B cell (primary cell): ENCODE results near the gene HPS1. TPM values are rescaled to one million over a fixed set of nuclear protein-coding genes. Genes with fewer than 3 reads are reported as not detected.

ENCODE experiments used
- ATAC-seq: fragments of 200-7000 bp; cut with Tn5 transposase; one replicate; pipeline ENCODE4 v1.10.0; 2021; ENCODE audit warnings: low read depth, mild to moderate bottlenecking, moderate number of reproducible peaks, moderate library complexity
- CTCF ChIA-PET: fragments of 350-600 bp; sonication (Branson Sonifier 250); formaldehyde crosslinking; loops from one replicate; lab custom pipeline; 2021; ENCODE audit warnings: antibody characterized with exemption, inconsistent platforms; lab: Charles Lee
- POLR2A ChIA-PET: fragments of 350-600 bp; sonication (Branson Sonifier 250); formaldehyde crosslinking; loops from one replicate; lab custom pipeline; 2021; ENCODE audit warnings: antibody characterized with exemption; lab: Charles Lee
- DNase-seq: peaks from one replicate; pipeline ENCODE4 v3.0.0; 2013
- H2AFZ ChIP-seq: 2 replicates; pipeline ENCODE4 v1.6.1; 2012; ENCODE audit warnings: mild to moderate bottlenecking, low read depth, low read length; ENCODE audit not compliant: insufficient read depth, poor library complexity, severe bottlenecking
- H3K27ac ChIP-seq, 2 donors: 1 replicate in 1 of 2; 2 replicates in 1 of 2; pipeline ENCODE4 v1.5.1; 2012 to 2013; ENCODE audit warnings: low read length in 2 of 2, mild to moderate bottlenecking in 2 of 2, moderate library complexity in 1 of 2
- H3K27me3 ChIP-seq, 4 experiments: fragments of 200-600 bp in 1 of 4; sonication (generic) in 1 of 4; replicated peaks in 1 of 4; 1 replicate in 2 of 4; 2 replicates in 2 of 4; pipeline versions ENCODE4 v1.6.1 to v1.7.0; 2013 to 2016; ENCODE audit warnings: low read length in 3 of 4, mild to moderate bottlenecking in 2 of 4, mixed read lengths in 1 of 4, moderate library complexity in 1 of 4; ENCODE audit not compliant: insufficient read depth in 4 of 4, control insufficient read depth in 3 of 4; ENCODE audit errors: control extremely low read depth in 1 of 4
- H3K36me3 ChIP-seq, 2 experiments: replicated peaks in 1 of 2; 1 replicate in 1 of 2; 2 replicates in 1 of 2; pipeline versions ENCODE4 v1.6.1 to v1.7.1; 2013; ENCODE audit warnings: low read length in 1 of 2; ENCODE audit not compliant: insufficient read depth in 2 of 2, control insufficient read depth in 1 of 2; ENCODE audit errors: control extremely low read depth in 1 of 2, extremely low read depth in 1 of 2
- H3K4me1 ChIP-seq, 2 donors: fragments of 200-600 bp in 1 of 2; sonication (generic) in 1 of 2; 1 replicate in 1 of 2; 2 replicates in 1 of 2; pipeline versions ENCODE4 v1.5.1 to v1.6.1; 2013 to 2017; ENCODE audit warnings: low read length in 2 of 2; ENCODE audit not compliant: control insufficient read depth in 2 of 2, insufficient read depth in 2 of 2
- H3K4me2 ChIP-seq: replicated peaks from 2 replicates; pipeline ENCODE3; 2012; ENCODE audit warnings: mild to moderate bottlenecking, low read depth, low read length; ENCODE audit not compliant: poor library complexity, severe bottlenecking
- H3K4me3 ChIP-seq, 5 experiments: fragments of 200-600 bp in 1 of 5; sonication (generic) in 1 of 5; 1 replicate in 3 of 5; 2 replicates in 2 of 5; pipeline versions ENCODE4 v1.5.1 to v1.7.0; 2011 to 2016; ENCODE audit warnings: low read length in 4 of 5, mild to moderate bottlenecking in 4 of 5, low read depth in 2 of 5, control low read depth in 1 of 5, moderate library complexity in 1 of 5; ENCODE audit not compliant: insufficient read depth in 1 of 5; ENCODE audit errors: control extremely low read depth in 1 of 5, extremely low read depth in 1 of 5
- H3K79me2 ChIP-seq: fragments of 200-600 bp; sonication (generic); one replicate; pipeline ENCODE4 v1.6.0; 2016; ENCODE audit warnings: low read length; ENCODE audit not compliant: control insufficient read depth, insufficient read depth
- H3K9ac ChIP-seq: fragments of 200-600 bp; sonication (generic); 2 replicates; pipeline ENCODE4 v1.6.1; 2017; ENCODE audit warnings: mild to moderate bottlenecking, low read length, moderate library complexity
- H3K9me3 ChIP-seq, 3 donors: one replicate each; pipeline versions ENCODE4 v1.6.1 to v1.7.1; 2013; ENCODE audit warnings: low read length in 2 of 3; ENCODE audit not compliant: control insufficient read depth in 2 of 3, insufficient read depth in 1 of 3; ENCODE audit errors: control extremely low read depth in 1 of 3
- H4K20me1 ChIP-seq: 2 replicates; pipeline ENCODE4 v1.6.0; 2012; ENCODE audit warnings: mild to moderate bottlenecking, low read length; ENCODE audit not compliant: insufficient read depth, control insufficient read depth, poor library complexity, severe bottlenecking
- H3K27ac Mint-ChIP-seq: one replicate; pipeline ENCODE4 v1.8.0; 2021; ENCODE audit warnings: mixed read lengths
- H3K27me3 Mint-ChIP-seq: one replicate; pipeline ENCODE4 v1.8.0; 2021; ENCODE audit warnings: mixed read lengths
- H3K4me1 Mint-ChIP-seq: one replicate; pipeline ENCODE4 v1.8.0; 2021; ENCODE audit warnings: mixed read lengths
- H3K4me3 Mint-ChIP-seq: one replicate; pipeline ENCODE4 v1.8.0; 2021; ENCODE audit warnings: mixed read lengths
- H3K9me3 Mint-ChIP-seq: one replicate; pipeline ENCODE4 v1.8.0; 2022; ENCODE audit warnings: mixed read lengths; ENCODE audit not compliant: insufficient read depth
- EZH2 ChIP-seq: IDR thresholded peaks from 2 replicates; pipeline ENCODE4 v1.6.1; 2012; ENCODE audit warnings: borderline replicate concordance, low read depth, mild to moderate bottlenecking, moderate library complexity, low read length; ENCODE audit not compliant: insufficient read depth, poor library complexity, severe bottlenecking
- WGBS: methylation state at CpG from one replicate; pipeline ENCODE4 v1.1.5; 2013; ENCODE audit warnings: missing lambda C conversion rate; ENCODE audit not compliant: insufficient coverage; 5-methylcytosine and 5-hydroxymethylcytosine counted together
- intact Hi-C: fragments of 100-400 bp; cut with micrococcal nuclease; formaldehyde crosslinking; loops from one replicate; pipeline ENCODE4 v1.10.0; 2022
- polyA plus RNA-seq: library from polyadenylated mRNA; depleted of rRNA; stranded (reverse); fragments of >200 nt; gene quantifications from 2 replicates; pipeline ENCODE4 v1.2.3, GENCODE V29; 2012
- total RNA-seq, 2 donors: library from RNA; stranded (reverse); fragments of 120-200 nt in 1 of 2; gene quantifications; 1 replicate in 1 of 2; 2 replicates in 1 of 2; pipeline versions ENCODE4 v1.2.3 to v1.2.4, GENCODE V29; 2013 to 2022
- TF ChIP-seq, protein P1 (sequence below): fragments of 200-600 bp; IDR thresholded peaks from one replicate; pipeline ENCODE4 v1.8.0; 2022; ENCODE audit warnings: antibody characterized with exemption, mild to moderate bottlenecking

The HPS1 gene
- total and polyA plus RNA-seq, 2 donors (not counting 1 experiment from before 2014, with no cell fraction given), result 125 to 196 TPM

DNA sequence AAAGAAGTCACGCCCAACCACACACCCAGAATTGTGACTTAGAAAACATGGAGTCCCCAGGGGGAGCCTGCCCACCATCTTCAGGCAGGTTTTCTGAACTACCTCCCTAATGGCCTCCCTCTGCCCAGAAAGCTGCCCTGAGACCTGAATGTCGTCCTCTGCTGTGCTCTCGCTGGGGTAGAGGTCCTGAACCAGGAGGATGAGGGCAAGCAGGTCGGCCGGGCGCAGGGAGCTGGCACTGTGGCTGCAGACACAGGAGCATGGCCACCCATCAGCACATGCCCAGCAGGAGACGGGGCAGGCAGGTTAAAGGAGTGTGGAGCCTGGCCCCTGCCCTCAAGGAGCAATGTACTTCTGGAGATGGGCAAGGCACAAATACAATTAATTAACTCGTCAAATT is 16.3 kb downstream of the HPS1 start:
- Histone ChIP-seq H2AFZ (no peak overlapping the region), H3K27me3 (no peaks in the 10 kb centered on the region), H4K20me1 (peaks cover 8% of the 10 kb centered on the region), H3K9ac (no peak overlapping the region), H3K27ac (no peak overlapping the region), H3K4me1 (no peaks in the 10 kb centered on the region), H3K4me2 (no peak overlapping the region), H3K9me3 (peaks cover 4 to 16% (median 16%) of the 10 kb centered on the region in 3 donors), H3K36me3 (peaks cover 27 to 74% of the 10 kb centered on the region in 2 experiments), H3K79me2 (no peaks in the 10 kb centered on the region), H3K4me3 (no peak overlapping the region)
- CTCF ChIA-PET, result no interaction called here
- no peak overlapping the region for H3K4me3 Mint-ChIP-seq
- DNase-seq (no peak), ATAC-seq (no peak)
- no peak overlapping the region for H3K27ac Mint-ChIP-seq
- intact Hi-C loops, result no loop called here
- H3K27me3 Mint-ChIP-seq, result no peaks in the 10 kb centered on the region
- WGBS, result 97% methylated on average over 7 of the region's 8 CpGs
- POLR2A ChIA-PET, result no interaction called here
- H3K9me3 Mint-ChIP-seq, result peaks cover 3% of the 10 kb centered on the region
- TF ChIP-seq, protein P1, sequence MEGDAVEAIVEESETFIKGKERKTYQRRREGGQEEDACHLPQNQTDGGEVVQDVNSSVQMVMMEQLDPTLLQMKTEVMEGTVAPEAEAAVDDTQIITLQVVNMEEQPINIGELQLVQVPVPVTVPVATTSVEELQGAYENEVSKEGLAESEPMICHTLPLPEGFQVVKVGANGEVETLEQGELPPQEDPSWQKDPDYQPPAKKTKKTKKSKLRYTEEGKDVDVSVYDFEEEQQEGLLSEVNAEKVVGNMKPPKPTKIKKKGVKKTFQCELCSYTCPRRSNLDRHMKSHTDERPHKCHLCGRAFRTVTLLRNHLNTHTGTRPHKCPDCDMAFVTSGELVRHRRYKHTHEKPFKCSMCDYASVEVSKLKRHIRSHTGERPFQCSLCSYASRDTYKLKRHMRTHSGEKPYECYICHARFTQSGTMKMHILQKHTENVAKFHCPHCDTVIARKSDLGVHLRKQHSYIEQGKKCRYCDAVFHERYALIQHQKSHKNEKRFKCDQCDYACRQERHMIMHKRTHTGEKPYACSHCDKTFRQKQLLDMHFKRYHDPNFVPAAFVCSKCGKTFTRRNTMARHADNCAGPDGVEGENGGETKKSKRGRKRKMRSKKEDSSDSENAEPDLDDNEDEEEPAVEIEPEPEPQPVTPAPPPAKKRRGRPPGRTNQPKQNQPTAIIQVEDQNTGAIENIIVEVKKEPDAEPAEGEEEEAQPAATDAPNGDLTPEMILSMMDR, result no peak
- TF ChIP-seq EZH2, result no peak
- no peaks in the 10 kb centered on the region for H3K4me1 Mint-ChIP-seq

DNA sequence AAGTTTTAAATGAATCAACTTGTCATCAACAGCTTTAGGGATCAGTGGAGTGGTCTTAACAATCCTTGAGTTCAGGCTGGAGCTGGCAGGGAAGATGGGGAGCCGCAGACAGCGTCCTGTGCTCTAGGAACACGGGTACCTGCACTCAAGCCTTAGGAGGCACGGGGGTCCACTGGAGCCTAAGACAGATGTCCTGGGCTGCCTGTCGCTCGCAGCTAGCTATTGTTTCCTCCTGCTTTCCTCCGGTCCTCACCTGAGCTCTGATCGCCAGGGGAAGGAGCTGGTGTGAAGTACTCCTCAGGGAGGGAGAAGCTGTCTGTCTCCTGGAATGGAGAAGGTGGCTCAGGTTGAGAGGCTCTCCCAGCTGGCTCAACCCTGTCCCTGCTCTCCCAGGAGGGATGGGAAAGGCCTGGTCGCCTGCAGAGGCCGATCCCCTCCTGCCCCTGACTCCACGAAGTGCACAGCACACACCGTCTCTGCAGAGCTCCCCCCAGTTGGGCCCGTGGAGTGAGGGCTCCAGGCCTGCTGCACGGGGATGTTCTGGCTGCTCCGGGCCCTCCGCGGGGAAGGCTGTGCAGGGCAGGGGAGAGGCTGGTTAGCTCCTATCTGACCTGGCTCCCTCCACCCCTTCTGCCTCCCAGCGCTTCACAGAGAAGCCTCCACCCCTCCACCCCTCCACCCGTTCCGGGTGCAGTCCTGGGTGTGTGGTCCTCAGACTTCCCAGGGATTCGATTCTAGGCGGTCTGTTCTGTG is 17.2 kb downstream of the HPS1 start:
- POLR2A ChIA-PET, result interaction anchor here (0.6 kb wide), 1 partner anchor 13 kb away, joined by 6 read pairs; no protein-coding TSS in a partner anchor
- H3K4me1 Mint-ChIP-seq, result no peaks in the 10 kb centered on the region
- no peaks in the 10 kb centered on the region for H3K79me2 ChIP-seq
- H3K27me3 ChIP-seq, result no peaks in the 10 kb centered on the region
- ATAC-seq (no peak), DNase-seq (no peak)
- peaks cover 3% of the 10 kb centered on the region for H3K9me3 Mint-ChIP-seq
- H3K27ac Mint-ChIP-seq, result no peak overlapping the region
- no peak overlapping the region for H2AFZ ChIP-seq
- no peak overlapping the region for H3K4me2 ChIP-seq
- no peak overlapping the region for H3K9ac ChIP-seq
- H3K36me3 ChIP-seq, result peaks cover 22 to 73% of the 10 kb centered on the region in 2 experiments
- TF ChIP-seq EZH2, result no peak
- TF ChIP-seq, protein P1, result no peak
- intact Hi-C loops, result no loop called here
- WGBS, result 97% methylated on average over 21 of the region's 22 CpGs
- H3K4me1 ChIP-seq, result no peaks in the 10 kb centered on the region
- peaks cover 4 to 16% (median 16%) of the 10 kb centered on the region in 3 donors for H3K9me3 ChIP-seq
- H4K20me1 ChIP-seq, result peaks cover 8% of the 10 kb centered on the region
- H3K27me3 Mint-ChIP-seq, result no peaks in the 10 kb centered on the region
- H3K4me3 Mint-ChIP-seq, result no peak overlapping the region
- H3K27ac ChIP-seq, result no peak overlapping the region
- H3K4me3 ChIP-seq, result no peak overlapping the region
- CTCF ChIA-PET, result interaction anchor here (5.0 kb wide), 1 partner anchor 7 kb away, joined by 20 read pairs; no protein-coding TSS in a partner anchor
